Measurements from ENCODE around the gene TAS2R20.
A peak's percentile ranks its signal among the peaks of the same experiment; 100 is the strongest.
"Not testable (repeated sequence)": the region's sequence is repeated elsewhere in the genome, so short reads cannot be mapped to it uniquely, and the experiment has no call there.

The TAS2R20 gene, protein sequence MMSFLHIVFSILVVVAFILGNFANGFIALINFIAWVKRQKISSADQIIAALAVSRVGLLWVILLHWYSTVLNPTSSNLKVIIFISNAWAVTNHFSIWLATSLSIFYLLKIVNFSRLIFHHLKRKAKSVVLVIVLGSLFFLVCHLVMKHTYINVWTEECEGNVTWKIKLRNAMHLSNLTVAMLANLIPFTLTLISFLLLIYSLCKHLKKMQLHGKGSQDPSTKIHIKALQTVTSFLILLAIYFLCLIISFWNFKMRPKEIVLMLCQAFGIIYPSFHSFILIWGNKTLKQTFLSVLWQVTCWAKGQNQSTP
- total RNA-seq = 1.5 to 2.3 reads per million in 2 experiments

DNA sequence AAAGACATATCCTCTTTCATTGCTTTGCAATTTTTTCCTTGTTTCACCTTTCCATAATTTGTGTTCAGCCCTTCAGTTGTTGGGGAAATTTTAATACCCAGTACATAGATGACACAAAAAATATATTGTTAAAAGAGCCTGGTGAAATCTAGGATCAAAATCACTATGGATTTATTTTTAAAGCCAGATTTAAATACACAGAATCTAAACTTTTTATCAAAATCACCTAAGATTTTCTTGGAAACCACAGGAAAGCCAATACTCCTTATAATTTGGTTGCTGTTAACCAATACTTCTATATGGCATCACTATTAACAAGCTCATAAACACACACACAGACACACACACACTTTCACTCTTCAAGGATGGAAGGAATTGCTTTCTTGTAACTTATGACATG, at the start of gene TAS2R20:
Gene TAS2R20, minus strand, starts transcription at position 101 of the 400 bp plus-strand sequence. CDS start 429 bp downstream, outside the sequence.
- no peak for DNase-seq (ENCODE audit: low read depth)

DNA sequence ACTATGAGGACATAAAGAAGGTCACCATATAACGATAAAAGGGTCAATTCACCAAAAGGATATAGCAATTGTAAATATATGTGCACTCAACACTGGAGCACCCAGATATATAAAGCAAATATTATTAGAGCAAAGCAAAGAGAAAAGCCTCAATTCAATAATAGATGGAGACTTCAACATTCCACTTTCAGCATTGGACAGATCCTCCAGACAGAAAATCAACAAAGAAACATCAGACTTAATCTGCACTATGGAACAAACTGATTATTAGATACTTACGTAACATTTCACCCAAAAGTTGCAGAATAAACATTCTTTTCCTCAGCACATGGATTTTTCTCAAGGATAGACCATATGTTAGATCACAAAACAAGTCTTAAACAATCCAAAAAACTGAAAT, 43.3 kb upstream of the TAS2R20 start:
- DNase-seq (ENCODE audit: low read depth) = not testable (repeated sequence)

DNA sequence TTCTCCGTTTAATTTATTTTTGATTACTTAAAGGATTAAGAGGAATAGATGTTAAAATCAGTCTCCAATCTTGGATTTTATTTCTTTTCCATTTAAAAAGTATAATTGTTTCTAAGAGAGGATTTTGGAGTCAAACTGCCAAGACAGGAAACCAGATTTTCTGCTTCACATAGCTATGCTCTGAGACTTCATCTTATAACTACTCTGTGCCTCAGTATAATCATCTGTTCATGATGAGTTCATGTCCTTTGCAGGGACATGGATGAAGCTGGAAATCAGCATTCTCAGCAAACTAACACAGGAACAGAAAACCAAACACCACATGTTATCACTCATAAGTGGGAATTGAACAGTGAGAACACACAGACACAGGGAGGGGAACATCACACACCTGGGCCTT, 42.1 kb upstream of the TAS2R20 start:
- DNase-seq (ENCODE audit: low read depth) = no peak

DNA sequence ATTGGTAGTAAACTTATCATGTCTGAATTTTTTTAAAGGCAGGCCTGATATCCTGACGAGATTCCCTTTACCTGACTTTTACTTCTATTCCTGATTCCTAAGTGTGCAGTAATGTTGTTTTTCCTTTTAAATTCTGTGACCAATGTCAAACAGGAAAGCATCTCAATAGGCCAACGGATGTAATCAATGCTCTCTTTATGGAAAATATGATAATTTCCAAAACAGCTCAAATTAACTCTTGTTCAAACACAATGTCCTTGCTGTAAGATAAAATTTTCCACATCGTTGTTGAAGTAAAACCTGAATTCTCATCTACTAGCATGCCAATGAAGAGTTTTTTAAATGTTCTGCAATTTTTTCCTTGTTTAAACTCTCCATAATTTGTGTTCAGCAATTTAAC, 41.1 kb upstream of the TAS2R20 start:
- DNase-seq (ENCODE audit: low read depth) = no peak

DNA sequence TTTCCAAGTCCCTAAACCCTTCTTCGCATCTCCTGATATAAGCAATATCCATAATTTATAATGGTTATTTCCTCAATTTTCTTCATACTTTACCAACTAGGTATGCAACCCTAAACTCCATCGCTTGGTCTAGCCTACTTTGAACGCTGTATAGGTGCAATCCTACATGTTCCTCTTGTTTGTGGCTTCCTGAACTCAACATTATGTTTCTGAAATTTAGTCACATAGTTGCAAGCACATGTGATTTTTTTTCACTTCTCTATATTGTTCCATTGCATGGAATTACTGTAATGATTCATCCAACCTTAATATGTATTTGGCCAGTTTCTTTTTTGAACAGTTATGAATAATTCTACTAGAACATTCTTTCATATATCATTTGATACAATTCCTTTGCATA, 35.9 kb upstream of the TAS2R20 start:
- DNase-seq (ENCODE audit: low read depth) = not testable (repeated sequence)

DNA sequence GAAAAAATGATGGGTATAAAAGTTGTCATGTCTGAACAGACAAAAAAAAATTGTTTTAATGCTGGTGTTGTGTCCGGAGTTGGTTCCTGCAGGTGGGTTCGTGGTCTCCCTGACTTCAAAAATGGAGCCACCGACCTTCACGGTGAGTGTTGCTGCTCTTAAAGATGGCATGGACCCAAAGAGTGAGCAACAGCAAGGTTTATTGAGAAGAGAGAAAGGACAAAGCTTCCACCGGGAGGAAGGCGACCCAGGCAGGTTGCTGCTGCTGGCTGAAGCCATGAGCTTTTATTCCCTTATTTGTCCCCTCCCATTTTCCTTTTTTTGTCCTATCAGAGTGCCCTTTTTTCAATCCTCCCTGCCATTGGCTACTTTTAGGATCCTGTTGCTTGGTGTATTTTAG, 33.2 kb upstream of the TAS2R20 start, which contains the start of gene TAS2R31:
Gene TAS2R31, minus strand, starts transcription at position 101 of the 400 bp plus-strand sequence. Its CDS starts 72 bp downstream, at position 29.
- no peak for DNase-seq (ENCODE audit: low read depth)

DNA sequence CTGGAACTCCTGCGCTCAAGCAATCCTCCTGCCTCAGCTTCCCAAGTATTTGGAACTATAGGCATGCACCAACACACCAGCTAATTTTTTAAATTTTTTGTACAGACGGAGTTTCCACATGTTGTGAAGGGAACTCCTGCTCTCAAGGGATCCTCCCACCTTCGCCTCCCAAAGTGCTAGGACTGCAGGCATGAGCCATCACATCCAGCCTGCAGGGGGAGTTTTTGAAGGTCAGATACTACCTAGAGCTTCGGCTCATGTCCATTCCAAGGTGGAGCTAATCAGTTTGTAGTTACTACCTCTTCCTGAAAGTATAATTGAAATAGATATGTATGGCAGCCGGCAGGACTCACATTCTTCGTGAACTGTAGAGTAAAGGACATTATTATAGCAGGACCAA, 28.0 kb upstream of the TAS2R20 start:
- no peak for DNase-seq (ENCODE audit: low read depth)

DNA sequence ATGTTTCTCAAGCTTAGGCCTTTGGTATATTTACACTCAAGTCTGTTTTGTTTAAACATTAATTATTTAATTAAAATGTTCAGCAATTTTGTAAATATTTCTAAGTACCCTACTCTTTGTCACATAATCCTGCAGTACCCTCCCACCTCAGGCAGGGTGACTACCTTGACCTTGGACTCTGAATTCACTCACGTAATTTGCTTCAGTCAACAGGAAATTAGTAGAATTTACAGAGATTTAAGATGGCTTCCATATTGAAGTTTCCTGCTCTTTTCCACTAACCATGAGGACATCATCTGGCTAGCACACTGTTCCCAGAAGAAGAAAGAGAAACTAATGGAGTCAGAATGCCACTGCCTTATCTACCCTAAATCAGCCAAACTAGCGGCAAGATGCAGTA, 25.3 kb upstream of the TAS2R20 start:
- no peak for DNase-seq (ENCODE audit: low read depth)

DNA sequence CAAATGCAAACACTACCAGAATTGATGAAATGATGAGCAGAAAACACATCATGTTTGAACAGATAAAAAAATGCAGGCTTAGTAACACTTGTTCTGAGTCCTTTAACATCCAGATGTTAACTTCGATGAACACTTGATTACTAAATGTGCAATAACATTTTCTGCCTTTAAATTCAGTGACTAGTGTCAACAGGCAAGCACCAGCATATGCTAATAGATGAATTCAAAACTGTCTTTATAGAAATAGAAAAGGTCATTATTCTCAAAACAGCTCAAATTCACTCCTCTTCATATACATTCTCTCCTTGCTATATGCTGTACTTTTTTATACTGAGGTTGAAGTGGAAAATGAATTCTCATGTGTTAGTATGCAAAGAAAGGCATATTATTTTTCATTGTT, 24.4 kb upstream of the TAS2R20 start, which contains the start of gene TAS2R19:
Gene TAS2R19, minus strand, starts transcription at position 101 of the 400 bp plus-strand sequence. Its CDS starts 49 bp downstream, at position 52.
- DNase-seq (ENCODE audit: low read depth) = no peak

DNA sequence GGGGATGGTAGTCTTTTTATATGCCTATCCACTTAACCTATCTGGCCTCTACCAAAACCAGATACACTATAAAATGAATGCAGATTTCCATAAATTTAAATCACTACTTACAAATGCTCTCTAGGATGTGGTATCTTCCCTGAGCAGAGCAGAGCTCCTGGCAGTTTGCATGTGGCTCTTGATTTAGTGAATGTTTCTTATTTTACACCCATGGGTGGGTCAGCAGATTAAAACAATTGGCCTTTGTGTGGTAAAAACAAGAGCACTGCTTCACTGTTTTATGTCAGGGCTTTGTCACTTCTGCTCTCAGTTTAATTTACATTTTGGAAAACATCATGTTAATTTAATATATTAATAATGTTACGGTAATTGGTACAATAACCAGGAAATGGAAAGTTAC, 18.8 kb upstream of the TAS2R20 start:
- DNase-seq (ENCODE audit: low read depth) = no peak

DNA sequence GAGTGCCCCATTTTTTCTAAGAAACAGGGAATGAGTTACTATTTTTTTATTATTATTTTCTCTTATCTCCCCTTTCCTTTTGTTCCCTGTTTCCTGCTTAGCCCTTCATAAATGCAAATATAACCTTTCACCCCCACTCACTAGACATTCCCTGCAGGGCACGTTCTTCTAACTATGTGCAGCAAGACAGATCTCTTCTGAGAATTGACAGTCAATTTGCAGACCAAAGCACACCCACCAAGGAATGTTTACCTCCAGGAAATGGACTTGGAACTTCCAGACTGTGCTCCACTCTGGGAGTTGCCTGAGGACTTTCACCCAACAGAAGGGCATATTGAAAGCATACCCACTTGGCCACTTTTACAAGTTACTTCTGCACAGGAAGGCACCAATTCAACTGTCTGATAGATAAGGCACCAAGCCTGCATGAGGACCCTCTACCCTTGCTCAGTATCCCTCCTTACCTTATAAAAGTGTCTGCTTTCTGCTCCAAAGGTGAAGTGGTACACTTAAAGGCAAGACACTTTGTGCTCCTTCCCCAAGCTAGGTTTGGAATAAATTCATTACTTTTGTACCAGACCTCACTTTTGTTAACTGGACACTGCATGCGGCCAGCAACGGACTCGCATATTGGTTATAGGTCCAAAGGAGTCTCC, 17.8 kb upstream of the TAS2R20 start:
- no peak for DNase-seq (ENCODE audit: low read depth)

DNA sequence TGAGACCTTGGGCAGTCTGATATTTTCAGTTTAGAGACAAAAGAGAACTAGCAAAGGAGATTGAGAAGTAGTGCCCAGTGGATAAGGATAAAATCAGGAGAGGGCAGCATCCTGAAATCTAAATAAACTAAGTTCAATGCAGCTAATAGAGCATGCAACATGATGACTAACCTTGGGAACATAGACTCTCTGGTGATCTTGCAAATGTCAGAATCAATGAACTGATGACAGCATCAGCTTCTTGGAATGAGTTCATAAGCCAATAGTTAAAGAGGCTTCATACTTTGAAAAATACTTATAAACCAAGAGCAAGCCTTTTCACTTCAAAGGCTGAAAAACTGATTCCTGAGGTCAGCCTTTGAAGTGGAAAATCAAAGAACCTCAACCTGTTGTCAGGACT, 16.1 kb upstream of the TAS2R20 start:
- DNase-seq (ENCODE audit: low read depth) = no peak

DNA sequence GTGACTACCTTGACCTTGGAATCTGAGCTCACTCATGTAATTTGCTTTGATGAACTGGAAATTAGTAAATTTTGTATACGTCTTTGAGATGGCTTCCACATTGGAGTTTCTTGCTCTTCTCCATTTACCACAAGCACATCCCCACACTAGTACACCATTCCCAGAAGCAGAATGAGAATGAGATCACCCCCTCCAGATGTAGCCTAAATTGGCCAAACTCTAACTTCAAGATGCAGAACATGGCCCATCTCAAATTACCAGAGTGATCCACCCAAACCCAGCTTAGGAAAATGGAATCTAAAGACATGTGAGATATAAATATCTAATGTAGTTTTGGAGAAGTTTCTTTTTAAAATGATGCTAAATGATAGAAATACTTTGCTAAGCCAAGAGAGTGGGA, 9.5 kb upstream of the TAS2R20 start:
- no peak for DNase-seq (ENCODE audit: low read depth)

DNA sequence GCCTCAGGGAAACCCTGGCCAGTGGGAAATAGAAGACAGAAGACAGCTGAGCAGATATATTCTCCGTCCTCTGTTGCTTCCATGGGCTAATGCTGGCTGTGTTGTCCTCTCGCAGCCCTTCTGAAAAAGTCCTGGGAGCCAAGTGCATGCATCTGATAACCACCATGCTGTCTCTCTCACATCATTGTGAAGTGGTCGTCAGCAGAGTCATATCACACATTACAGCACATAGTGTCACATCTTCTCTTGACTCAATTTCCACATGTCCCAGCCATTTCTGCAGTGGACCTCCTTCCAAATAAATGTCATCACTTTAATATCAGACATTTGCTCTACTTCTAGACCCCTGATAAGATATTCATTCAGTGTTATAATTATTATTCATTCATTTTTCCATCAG, 3.8 kb downstream of the TAS2R20 start:
- DNase-seq (ENCODE audit: low read depth) = no peak

DNA sequence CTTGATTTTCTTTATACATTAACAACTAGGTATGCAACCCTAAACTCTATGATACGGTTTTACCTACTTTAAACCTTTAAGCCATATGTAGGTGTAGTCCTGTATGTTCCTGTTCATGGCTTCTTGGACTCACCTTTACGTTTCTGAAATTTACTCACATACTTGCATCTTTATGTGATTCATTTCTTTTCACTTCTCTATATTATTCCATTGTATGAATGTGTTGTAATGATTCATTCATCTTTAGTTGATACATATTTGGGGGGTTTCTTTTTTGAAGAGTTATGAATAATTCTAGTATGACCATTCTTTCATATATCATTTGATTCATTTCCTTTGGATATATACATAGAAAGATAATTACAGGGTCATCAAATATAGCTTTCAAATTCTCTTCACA, 9.0 kb downstream of the TAS2R20 start:
- no peak for DNase-seq (ENCODE audit: low read depth)

DNA sequence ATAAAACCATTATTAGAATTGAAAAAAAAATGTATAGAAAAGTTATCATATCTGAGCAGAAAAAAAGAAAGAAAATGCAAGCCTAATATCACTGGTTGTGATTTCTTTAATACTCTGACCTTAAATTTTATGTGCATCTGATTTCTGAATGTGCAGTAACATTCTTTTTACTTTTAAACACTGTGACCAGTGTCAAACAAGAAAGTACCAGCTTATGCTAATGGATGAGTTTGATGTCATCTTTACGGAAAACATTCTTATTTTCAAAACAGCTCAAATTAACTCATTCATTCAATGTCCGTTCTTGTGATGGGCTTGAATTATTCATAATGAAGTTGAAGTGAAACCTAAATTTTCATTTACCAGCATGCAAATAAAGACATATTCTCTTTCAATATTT, 11.3 kb downstream of the TAS2R20 start, which contains the start of gene TAS2R50:
Gene TAS2R50, minus strand, starts transcription at position 101 of the 400 bp plus-strand sequence. Its CDS starts 52 bp downstream, at position 49.
- DNase-seq (ENCODE audit: low read depth) = no peak

DNA sequence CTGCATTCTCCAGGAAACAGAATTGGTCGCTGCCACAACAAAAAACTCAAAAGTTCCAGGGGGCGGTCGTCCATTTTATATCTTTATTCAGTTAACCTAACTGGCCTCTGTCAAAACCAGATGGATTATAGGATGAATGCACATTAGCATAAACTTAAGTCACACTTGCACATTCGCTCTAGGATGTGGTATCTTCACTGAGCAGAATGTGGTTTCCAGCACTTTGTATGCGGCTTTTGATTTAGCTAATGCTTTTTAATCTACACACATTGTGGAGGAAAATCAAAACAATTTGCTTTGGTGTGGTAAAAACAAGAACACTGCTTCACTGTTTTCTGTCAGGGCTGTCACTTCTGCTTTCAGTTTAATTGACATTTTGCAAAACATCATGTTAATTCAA, 15.9 kb downstream of the TAS2R20 start:
- DNase-seq (ENCODE audit: low read depth) = peak; percentile 44

DNA sequence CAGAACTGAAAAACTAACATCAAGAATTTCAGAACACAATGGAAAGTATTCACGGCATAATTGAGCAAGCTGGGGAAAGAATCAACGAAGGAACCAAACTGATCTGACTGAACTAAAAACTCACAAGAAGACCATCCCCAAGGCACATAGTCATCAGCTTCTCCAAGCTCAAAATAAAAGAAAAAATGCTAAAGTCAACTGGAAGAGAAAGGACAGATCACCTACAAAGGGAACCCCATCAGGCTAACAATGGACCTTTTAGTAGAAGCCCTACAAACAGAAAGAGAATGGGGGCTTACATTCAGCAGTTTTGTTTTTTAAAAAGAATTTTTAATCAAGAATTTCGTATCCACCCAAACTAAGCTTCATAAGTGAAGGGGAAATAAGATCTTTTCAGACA, 23.1 kb downstream of the TAS2R20 start:
- DNase-seq (ENCODE audit: low read depth) = no peak

DNA sequence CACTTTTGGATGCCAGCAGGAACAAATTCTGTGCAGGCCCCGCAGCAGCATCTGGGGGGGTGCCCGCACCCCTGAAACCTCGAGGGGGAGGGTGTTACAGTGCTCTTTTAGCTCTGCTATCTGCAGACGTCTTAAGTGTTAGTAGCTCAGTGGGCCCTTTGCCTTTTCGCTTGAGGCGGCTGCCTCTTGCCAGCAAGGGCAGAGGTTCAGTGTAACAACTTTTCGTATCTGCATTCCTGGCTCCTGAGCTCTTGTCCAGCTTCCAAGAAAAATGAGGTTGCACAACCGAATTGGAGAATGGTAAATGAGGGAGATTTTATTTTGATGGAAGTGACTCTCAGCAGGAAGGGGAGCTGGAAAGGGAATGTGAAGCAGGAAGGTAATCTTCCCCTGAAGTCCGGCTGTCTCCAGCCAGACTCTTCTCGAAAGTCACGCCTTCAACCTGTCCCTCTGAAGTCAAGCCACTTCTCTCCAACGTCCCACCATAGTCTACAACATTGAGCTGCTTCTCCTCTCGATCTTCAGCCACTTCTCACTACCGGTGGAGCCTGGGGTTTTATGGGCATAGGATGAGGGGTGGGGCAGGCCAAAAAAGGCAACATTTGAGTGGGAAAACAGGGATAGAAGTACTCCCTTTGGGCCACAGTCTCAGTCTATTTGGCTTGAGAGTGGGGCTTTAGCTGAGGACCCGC, 29.2 kb downstream of the TAS2R20 start:
- no peak for DNase-seq (ENCODE audit: low read depth)

DNA sequence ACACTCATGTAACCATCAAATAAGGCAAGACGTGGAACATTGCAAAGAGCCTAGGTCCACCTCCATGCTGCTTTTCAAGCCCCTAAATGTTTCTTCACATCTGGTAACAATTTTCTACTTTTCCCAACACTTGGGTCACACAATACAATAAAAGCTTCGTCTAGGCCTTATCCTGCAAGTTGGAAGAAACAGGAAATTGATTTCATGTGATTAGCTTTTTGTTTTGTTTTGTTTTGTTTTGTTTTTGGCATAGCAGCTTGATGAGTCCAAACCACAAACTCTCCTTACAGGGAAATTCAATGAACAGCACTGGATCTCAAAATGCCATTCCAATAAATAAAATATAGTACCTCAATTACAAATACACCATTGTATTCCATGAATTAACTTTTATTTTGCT, 30.7 kb downstream of the TAS2R20 start:
- no peak for DNase-seq (ENCODE audit: low read depth)

DNA sequence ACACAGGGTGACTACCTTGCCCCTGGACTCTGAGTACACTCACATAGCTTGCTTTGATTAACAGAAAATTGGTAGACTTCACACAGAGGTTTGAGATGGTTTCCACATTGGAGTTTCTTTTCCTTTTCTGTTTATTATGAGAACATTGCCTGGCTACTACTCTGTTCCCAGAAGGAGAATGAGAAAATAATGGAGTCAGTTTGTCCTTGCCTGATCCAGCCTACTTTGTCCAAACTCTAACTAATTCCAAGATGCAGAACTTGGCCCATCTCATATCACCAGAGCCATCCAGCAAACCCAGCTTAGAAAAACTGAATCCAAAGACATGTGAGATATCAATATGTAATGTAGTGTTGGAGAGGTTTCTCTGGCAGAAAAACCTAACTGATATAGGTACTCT, 31.8 kb downstream of the TAS2R20 start:
- no peak for DNase-seq (ENCODE audit: low read depth)

DNA sequence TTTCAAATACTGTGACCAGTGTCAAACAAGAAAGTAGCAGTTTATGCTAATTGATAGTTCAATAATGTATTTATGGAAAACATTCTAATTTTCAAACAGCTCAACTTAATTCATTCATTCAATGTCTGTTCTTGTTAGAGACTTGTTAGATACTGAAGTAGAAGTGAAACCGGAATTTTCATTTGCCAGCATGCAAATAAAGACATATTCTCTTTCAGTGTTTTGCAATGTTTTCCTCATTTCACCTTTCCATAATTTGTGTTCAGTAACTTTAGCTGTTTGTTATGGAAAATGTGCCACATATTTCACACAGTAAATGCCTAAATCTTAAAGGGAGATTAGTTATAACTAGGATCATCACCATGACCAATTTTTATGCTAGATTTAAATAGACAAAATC, 32.6 kb downstream of the TAS2R20 start:
- no peak for DNase-seq (ENCODE audit: low read depth)

DNA sequence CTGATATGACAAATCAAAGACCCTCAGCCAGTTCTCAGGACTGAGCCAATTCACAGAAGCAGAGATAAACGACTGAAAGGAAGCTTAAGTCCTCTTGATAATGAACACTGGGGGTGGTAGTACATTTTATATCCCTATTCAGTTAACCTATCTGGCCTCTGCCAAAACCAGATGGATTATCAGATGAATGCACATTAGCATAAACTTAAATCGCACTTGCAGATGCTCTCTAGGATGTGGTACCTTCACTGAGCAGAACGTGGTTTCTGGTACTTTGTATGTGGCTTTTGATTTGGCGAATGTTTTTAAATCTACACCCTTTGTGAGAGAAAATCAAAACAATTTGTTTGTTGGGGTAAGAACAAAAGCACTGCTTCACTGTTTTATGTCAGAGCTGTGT, 37.9 kb downstream of the TAS2R20 start:
- DNase-seq (ENCODE audit: low read depth) = no peak
